GM12878 (cell line): Measurements from ENCODE around the gene GANAB. TPM values are rescaled to one million over a fixed set of nuclear protein-coding genes. Genes with fewer than 3 reads are reported as not detected.

Experiments
- CHD4 ChIP-seq: fragments of 200-600 bp; sonication (generic); IDR thresholded peaks from 2 replicates; pipeline ENCODE4 v1.6.1; 2016; ENCODE audit warnings: mild to moderate bottlenecking
- ESRRA ChIP-seq: IDR thresholded peaks from 2 replicates; pipeline ENCODE4 v1.6.1; 2012; ENCODE audit warnings: mild to moderate bottlenecking, low read length, improper control_type of control experiment
- ETV6 ChIP-seq, 2 experiments: fragments of 450-650 bp in 1 of 2; IDR thresholded peaks in 1 of 2; conservative IDR thresholded peaks in 1 of 2; 2 replicates each; pipeline ENCODE4 v1.6.1; 2014; ENCODE audit warnings: antibody characterized with exemption in 1 of 2, borderline replicate concordance in 1 of 2, low read depth in 1 of 2, mild to moderate bottlenecking in 1 of 2, moderate library complexity in 1 of 2
- EZH2 ChIP-seq: IDR thresholded peaks from 2 replicates; pipeline ENCODE4 v1.6.1; 2012; ENCODE audit warnings: low read depth, mild to moderate bottlenecking, control low read depth, inconsistent platforms, low read length, borderline replicate concordance; ENCODE audit not compliant: control insufficient read depth
- GATAD2B ChIP-seq: fragments of 450-650 bp; conservative IDR thresholded peaks from 2 replicates; pipeline ENCODE4 v1.6.1; 2017; ENCODE audit warnings: low read depth, mild to moderate bottlenecking, moderate library complexity
- JUNB ChIP-seq: IDR thresholded peaks from 2 replicates; pipeline ENCODE4 v1.6.1; 2016; ENCODE audit warnings: antibody characterized with exemption, mild to moderate bottlenecking
- JUND ChIP-seq: IDR thresholded peaks from 2 replicates; pipeline ENCODE4 v1.6.1; 2012; ENCODE audit warnings: low read depth, mild to moderate bottlenecking, low read length, improper control_type of control experiment, moderate library complexity
- MEF2A ChIP-seq: IDR thresholded peaks from 2 replicates; pipeline ENCODE4 v1.6.1; 2011; ENCODE audit warnings: low read depth, mild to moderate bottlenecking, low read length, moderate library complexity; ENCODE audit not compliant: insufficient read depth
- MXI1 ChIP-seq: fragments of 150-350 bp; IDR thresholded peaks from 2 replicates; pipeline ENCODE4 v1.6.1; 2011; ENCODE audit warnings: low read depth, mild to moderate bottlenecking, inconsistent platforms, low read length, improper control_type of control experiment
- NFXL1 ChIP-seq: fragments of 450-650 bp; IDR thresholded peaks from 2 replicates; pipeline ENCODE4 v1.6.1; 2017; ENCODE audit warnings: antibody characterized with exemption, mild to moderate bottlenecking, borderline replicate concordance
- NR2C2 ChIP-seq: IDR thresholded peaks from 2 replicates; pipeline ENCODE4 v1.6.1; 2011; ENCODE audit warnings: borderline replicate concordance, low read depth; ENCODE audit not compliant: control insufficient read depth, insufficient read length
- SMARCA5 ChIP-seq: fragments of 450-650 bp; IDR thresholded peaks from 2 replicates; pipeline ENCODE4 v1.6.1; 2017; ENCODE audit warnings: mild to moderate bottlenecking
- SUZ12 ChIP-seq: fragments of 200-600 bp; sonication (generic); IDR thresholded peaks from one replicate; pipeline ENCODE4 v1.6.1; 2018; ENCODE audit warnings: antibody characterized with exemption, mild to moderate bottlenecking; ENCODE audit not compliant: unreplicated experiment
- ZNF207 ChIP-seq: fragments of 450-650 bp; IDR thresholded peaks from 2 replicates; pipeline ENCODE4 v1.6.1; 2014; ENCODE audit warnings: antibody characterized with exemption, mild to moderate bottlenecking, borderline replicate concordance
- polyA plus RNA-seq, 11 experiments: library from polyadenylated mRNA; depleted of rRNA in 4 of 11; unstranded in 6 of 11; stranded (reverse) in 5 of 11; fragments of >200 nt; fragmentation: Nextera tagmentation in 4 of 11; fragmentation: Illumina TruSeq in 1 of 11; extraction: Ambion mirVana in 4 of 11; extraction: Trizol in 1 of 11; gene quantifications; 1 replicate in 1 of 11; 2 replicates in 10 of 11; pipeline versions ENCODE4 v1.2.1 to v1.2.3, GENCODE V29; 2011 to 2016; ENCODE audit warnings: inconsistent platforms in 2 of 11, missing spikeins in 2 of 11, low read depth in 1 of 11
- total RNA-seq, 4 experiments: library from RNA; depleted of rRNA in 3 of 4; stranded (reverse); fragments of >200 nt in 3 of 4; fragmentation: Illumina TruSeq in 1 of 4; extraction: Trizol in 1 of 4; gene quantifications; 2 replicates each; pipeline versions ENCODE4 v1.2.1 to v1.2.3, GENCODE V29; 2013 to 2021
- TF ChIP-seq, protein P1 (sequence below): fragments of 450-650 bp; formaldehyde crosslinking; IDR thresholded peaks from 2 replicates; pipeline ENCODE4 v1.5.0; 2022; ENCODE audit warnings: mild to moderate bottlenecking, missing genetic modification characterization
- TF ChIP-seq, protein P2 (sequence below): fragments of 450-650 bp; formaldehyde crosslinking; IDR thresholded peaks from 2 replicates; pipeline ENCODE4 v1.4.0; 2020; ENCODE audit warnings: mild to moderate bottlenecking, moderate library complexity
- TF ChIP-seq, protein P3 (sequence below): IDR thresholded peaks from 2 replicates; pipeline ENCODE4 v1.6.1; 2011; ENCODE audit warnings: low read depth, mild to moderate bottlenecking, low read length, moderate library complexity, borderline replicate concordance; ENCODE audit errors: extremely low read depth
- TF ChIP-seq, protein P4 (sequence below): fragments of 450-650 bp; IDR thresholded peaks from 2 replicates; pipeline ENCODE4 v1.6.1; 2017; ENCODE audit warnings: antibody characterized with exemption, mild to moderate bottlenecking, moderate library complexity

GANAB gene
- total and polyA plus RNA-seq, 10 of the 15 experiments (the other 5 are each of a cell fraction or from before 2014, with no cell fraction given) = 4.5 to 175 (median 102) TPM

DNA sequence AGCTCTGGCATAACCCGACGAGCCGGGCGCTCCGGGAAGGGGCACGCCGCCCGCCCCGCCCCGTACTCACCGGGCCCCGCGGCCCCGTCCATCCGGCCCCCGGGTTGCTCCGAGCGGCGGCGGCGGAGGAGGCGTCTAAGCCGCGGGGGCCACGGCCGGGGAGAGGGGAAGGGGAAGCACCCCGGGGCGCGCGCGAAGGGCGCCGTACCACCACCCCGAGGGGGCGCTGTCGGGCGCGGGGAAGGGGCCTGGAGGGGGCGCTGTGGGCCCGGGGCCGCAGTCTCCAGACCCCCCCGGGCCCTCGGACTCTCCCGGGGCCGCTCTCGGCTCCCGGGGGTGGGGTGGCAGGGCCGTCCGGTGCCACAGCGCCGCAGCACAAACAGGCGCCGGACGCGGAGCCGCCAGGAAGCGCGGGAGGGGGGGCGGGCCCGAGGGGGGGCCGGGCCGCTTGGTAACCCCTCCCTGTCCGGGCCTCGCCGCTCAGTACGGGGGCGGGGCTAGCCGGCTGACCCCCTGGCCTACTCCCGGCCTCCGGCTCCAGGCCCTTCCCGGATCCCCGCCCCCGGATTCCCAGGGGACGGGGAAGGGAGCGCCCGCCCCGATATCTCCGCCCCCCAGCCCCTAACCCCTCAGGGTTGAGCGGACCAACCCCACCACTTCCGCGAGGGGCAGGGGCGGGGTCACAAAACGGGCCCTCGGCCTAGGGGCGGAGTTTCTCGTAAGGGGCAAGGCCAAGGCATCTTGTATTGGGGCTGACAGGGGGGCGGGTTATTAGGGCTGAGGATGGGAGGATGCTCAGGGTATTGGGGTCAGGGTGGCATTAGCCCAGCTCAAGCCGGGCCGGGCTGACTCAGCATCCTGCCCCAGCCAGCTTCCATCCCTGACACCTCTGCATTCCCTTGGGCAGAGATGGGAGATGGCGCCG, 33.8 kb downstream of the GANAB start, which contains the start of the genes EML3 and ROM1 (continued):
- TF ChIP-seq, protein P1, sequence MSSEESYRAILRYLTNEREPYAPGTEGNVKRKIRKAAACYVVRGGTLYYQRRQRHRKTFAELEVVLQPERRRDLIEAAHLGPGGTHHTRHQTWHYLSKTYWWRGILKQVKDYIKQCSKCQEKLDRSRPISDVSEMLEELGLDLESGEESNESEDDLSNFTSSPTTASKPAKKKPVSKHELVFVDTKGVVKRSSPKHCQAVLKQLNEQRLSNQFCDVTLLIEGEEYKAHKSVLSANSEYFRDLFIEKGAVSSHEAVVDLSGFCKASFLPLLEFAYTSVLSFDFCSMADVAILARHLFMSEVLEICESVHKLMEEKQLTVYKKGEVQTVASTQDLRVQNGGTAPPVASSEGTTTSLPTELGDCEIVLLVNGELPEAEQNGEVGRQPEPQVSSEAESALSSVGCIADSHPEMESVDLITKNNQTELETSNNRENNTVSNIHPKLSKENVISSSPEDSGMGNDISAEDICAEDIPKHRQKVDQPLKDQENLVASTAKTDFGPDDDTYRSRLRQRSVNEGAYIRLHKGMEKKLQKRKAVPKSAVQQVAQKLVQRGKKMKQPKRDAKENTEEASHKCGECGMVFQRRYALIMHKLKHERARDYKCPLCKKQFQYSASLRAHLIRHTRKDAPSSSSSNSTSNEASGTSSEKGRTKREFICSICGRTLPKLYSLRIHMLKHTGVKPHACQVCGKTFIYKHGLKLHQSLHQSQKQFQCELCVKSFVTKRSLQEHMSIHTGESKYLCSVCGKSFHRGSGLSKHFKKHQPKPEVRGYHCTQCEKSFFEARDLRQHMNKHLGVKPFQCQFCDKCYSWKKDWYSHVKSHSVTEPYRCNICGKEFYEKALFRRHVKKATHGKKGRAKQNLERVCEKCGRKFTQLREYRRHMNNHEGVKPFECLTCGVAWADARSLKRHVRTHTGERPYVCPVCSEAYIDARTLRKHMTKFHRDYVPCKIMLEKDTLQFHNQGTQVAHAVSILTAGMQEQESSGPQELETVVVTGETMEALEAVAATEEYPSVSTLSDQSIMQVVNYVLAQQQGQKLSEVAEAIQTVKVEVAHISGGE (CRISPR knock-in tag) = no peak
- peak; percentile 99 for TF ChIP-seq SMARCA5
- no peak for TF ChIP-seq SUZ12
- TF ChIP-seq ZNF207 = no peak
- TF ChIP-seq, protein P2, sequence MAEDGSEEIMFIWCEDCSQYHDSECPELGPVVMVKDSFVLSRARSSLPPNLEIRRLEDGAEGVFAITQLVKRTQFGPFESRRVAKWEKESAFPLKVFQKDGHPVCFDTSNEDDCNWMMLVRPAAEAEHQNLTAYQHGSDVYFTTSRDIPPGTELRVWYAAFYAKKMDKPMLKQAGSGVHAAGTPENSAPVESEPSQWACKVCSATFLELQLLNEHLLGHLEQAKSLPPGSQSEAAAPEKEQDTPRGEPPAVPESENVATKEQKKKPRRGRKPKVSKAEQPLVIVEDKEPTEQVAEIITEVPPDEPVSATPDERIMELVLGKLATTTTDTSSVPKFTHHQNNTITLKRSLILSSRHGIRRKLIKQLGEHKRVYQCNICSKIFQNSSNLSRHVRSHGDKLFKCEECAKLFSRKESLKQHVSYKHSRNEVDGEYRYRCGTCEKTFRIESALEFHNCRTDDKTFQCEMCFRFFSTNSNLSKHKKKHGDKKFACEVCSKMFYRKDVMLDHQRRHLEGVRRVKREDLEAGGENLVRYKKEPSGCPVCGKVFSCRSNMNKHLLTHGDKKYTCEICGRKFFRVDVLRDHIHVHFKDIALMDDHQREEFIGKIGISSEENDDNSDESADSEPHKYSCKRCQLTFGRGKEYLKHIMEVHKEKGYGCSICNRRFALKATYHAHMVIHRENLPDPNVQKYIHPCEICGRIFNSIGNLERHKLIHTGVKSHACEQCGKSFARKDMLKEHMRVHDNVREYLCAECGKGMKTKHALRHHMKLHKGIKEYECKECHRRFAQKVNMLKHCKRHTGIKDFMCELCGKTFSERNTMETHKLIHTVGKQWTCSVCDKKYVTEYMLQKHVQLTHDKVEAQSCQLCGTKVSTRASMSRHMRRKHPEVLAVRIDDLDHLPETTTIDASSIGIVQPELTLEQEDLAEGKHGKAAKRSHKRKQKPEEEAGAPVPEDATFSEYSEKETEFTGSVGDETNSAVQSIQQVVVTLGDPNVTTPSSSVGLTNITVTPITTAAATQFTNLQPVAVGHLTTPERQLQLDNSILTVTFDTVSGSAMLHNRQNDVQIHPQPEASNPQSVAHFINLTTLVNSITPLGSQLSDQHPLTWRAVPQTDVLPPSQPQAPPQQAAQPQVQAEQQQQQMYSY (CRISPR knock-in tag) = no peak
- TF ChIP-seq NR2C2 = no peak
- peak; percentile 44 for TF ChIP-seq GATAD2B
- TF ChIP-seq JUND = no peak
- TF ChIP-seq MXI1 = peak; percentile 61; the same call in 1 of the 2 replicates
- no peak for TF ChIP-seq EZH2
- no peak for TF ChIP-seq ETV6 (conservative IDR thresholded peaks at IDR 0.05 in 1 of 2, IDR thresholded peaks at IDR 0.05 in 1 of 2; ENCODE audit: borderline replicate concordance in 1 of 2, low read depth in 1 of 2)
- no peak for TF ChIP-seq MEF2A
- TF ChIP-seq, protein P3, sequence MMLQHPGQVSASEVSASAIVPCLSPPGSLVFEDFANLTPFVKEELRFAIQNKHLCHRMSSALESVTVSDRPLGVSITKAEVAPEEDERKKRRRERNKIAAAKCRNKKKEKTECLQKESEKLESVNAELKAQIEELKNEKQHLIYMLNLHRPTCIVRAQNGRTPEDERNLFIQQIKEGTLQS = no peak
- TF ChIP-seq CHD4 = no peak
- TF ChIP-seq NFXL1 = no peak
- TF ChIP-seq, protein P4, sequence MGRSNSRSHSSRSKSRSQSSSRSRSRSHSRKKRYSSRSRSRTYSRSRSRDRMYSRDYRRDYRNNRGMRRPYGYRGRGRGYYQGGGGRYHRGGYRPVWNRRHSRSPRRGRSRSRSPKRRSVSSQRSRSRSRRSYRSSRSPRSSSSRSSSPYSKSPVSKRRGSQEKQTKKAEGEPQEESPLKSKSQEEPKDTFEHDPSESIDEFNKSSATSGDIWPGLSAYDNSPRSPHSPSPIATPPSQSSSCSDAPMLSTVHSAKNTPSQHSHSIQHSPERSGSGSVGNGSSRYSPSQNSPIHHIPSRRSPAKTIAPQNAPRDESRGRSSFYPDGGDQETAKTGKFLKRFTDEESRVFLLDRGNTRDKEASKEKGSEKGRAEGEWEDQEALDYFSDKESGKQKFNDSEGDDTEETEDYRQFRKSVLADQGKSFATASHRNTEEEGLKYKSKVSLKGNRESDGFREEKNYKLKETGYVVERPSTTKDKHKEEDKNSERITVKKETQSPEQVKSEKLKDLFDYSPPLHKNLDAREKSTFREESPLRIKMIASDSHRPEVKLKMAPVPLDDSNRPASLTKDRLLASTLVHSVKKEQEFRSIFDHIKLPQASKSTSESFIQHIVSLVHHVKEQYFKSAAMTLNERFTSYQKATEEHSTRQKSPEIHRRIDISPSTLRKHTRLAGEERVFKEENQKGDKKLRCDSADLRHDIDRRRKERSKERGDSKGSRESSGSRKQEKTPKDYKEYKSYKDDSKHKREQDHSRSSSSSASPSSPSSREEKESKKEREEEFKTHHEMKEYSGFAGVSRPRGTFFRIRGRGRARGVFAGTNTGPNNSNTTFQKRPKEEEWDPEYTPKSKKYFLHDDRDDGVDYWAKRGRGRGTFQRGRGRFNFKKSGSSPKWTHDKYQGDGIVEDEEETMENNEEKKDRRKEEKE = no peak
- no peak for TF ChIP-seq ESRRA
- no peak for TF ChIP-seq JUNB
